ENCODE results near the gene NCOA1. TPM values are rescaled to one million over a fixed set of nuclear protein-coding genes. Genes with fewer than 3 reads are reported as not detected.
"Not testable (repeated sequence)": the region's sequence is repeated elsewhere in the genome, so short reads cannot be mapped to it uniquely, and the experiment has no call there.

Gene NCOA1
- total RNA-seq, 1 experiment from 2014 or later = 4.1 TPM

DNA sequence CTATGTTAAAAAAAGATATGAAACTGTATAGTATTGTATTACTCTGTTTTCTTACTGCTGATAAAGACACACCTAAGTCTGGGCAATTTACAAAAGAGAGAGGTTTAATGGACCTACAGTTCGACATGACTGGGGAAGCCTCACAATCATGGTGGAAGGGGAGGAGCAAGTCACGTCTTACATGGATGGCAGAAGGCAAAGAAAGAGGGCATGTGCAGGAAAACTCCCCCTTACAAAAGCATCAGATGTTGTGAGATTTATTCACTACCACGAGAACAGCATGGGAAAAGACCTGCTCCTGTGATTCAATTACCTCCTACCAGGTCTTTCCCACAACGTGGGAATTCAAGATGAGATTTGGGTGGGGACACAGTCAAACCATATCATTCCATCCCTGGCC, 57.0 kb downstream of the NCOA1 start:
- no peak for DNase-seq
- Histone ChIP-seq H3K9ac (ENCODE audit: low read length) (no peak overlapping the region), H4K20me1 (ENCODE audit: insufficient read depth, low read depth, low read length) (0 out of 2 replicates have a peak, but pooled peaks cover 8% of the 10 kb centered on the region), H3K27ac (ENCODE audit: low read length) (no peak overlapping the region), H3K9me3 (ENCODE audit: low read length) (no peaks in the 10 kb centered on the region), H3K4me3 (ENCODE audit: low read length) (no peak overlapping the region), H3K9me2 (replicated peaks; ENCODE audit: insufficient read depth, low read length) (no peaks in the 10 kb centered on the region), H3K4me2 (ENCODE audit: low read depth, low read length, poor library complexity, severe bottlenecking) (no peak overlapping the region), H3K79me2 (ENCODE audit: low read length) (no peaks in the 10 kb centered on the region), H3K27me3 (ENCODE audit: low read length) (no peaks in the 10 kb centered on the region), H2AFZ (ENCODE audit: low read length) (no peak overlapping the region), H3K36me3 (ENCODE audit: insufficient read depth, low read length) (no peaks in the 10 kb centered on the region), H3K4me1 (ENCODE audit: low read length) (no peaks in the 10 kb centered on the region)

DNA sequence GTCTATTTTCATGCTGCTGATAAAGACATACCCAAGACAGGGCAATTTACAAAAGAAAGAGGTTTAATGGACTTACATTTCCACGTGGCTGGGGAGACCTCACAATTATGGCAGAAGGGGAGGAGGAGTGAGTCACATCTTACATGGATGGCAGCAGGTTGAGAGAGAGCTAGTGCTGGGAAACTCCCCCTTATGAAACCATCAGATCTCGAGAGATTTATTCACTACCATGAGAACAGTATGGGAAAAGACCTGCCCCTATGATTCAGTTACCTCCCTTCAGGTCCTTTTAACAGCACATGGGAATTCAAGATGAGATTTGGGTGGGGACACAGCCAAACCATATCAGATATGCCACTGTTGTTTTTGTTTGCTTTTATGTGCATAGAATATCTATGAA, 59.2 kb downstream of the NCOA1 start:
- not testable (repeated sequence) for H4K20me1 ChIP-seq (ENCODE audit: insufficient read depth, low read depth, low read length); H3K4me1 ChIP-seq (ENCODE audit: low read length); H3K27ac ChIP-seq (ENCODE audit: low read length); H3K4me3 ChIP-seq (ENCODE audit: low read length); H3K36me3 ChIP-seq (ENCODE audit: insufficient read depth, low read length); H3K9ac ChIP-seq (ENCODE audit: low read length); H3K9me3 ChIP-seq (ENCODE audit: low read length); H3K9me2 ChIP-seq (replicated peaks; ENCODE audit: insufficient read depth, low read length); H3K4me2 ChIP-seq (ENCODE audit: low read depth, low read length, poor library complexity, severe bottlenecking); DNase-seq; H3K27me3 ChIP-seq (ENCODE audit: low read length); H2AFZ ChIP-seq (ENCODE audit: low read length); H3K79me2 ChIP-seq (ENCODE audit: low read length)

DNA sequence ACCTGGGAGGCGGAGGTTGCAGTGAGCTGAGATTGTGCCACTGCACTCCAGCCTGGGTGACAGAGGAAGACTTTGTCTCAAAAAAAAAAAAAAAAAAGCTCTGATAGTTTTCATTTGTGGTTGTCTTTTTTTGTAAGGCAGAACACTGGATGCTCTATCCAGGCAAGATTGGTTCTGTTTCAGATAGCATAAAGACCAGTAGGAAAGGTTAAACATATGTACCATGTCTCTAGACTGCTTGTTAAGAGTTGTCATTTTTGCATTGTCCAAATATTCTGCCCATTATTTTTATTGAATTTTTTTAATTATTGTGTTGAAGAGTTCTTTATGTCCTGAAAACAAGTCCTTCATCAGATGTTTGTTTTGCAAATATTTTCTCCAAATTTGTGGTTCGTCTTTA, 60.0 kb downstream of the NCOA1 start:
- Histone ChIP-seq H3K9ac (ENCODE audit: low read length) (no peak overlapping the region), H2AFZ (ENCODE audit: low read length) (no peak overlapping the region), H3K4me1 (ENCODE audit: low read length) (no peaks in the 10 kb centered on the region), H3K27me3 (ENCODE audit: low read length) (no peaks in the 10 kb centered on the region), H3K4me3 (ENCODE audit: low read length) (no peak overlapping the region), H3K27ac (ENCODE audit: low read length) (no peak overlapping the region), H3K9me2 (replicated peaks; ENCODE audit: insufficient read depth, low read length) (no peaks in the 10 kb centered on the region), H3K36me3 (ENCODE audit: insufficient read depth, low read length) (no peaks in the 10 kb centered on the region), H3K79me2 (ENCODE audit: low read length) (no peaks in the 10 kb centered on the region), H3K4me2 (ENCODE audit: low read depth, low read length, poor library complexity, severe bottlenecking) (no peak overlapping the region), H4K20me1 (ENCODE audit: insufficient read depth, low read depth, low read length) (no peaks in the 10 kb centered on the region), H3K9me3 (ENCODE audit: low read length) (no peaks in the 10 kb centered on the region)
- no peak for DNase-seq

DNA sequence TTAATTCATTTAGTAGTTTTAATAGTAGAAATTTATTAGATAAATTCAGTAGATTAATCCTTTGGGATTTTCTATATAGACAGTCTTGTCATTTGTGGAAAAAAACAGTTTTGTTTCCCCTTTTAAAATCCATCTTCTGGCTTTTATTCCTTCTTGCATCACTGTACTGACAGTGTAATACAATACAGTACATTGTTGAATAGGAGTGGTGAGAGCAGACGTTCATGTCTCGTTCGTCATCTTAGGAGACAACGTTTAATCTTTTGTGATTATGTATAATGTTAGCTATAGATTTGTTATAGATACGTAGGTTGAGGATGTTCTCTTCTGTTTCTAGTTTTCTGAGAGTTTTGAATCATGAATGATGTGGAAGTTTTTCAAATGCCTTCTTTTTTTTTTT, 61.8 kb downstream of the NCOA1 start:
- Histone ChIP-seq H2AFZ (ENCODE audit: low read length) (no peak overlapping the region), H3K4me3 (ENCODE audit: low read length) (no peak overlapping the region), H3K9ac (ENCODE audit: low read length) (no peak overlapping the region), H3K9me2 (replicated peaks; ENCODE audit: insufficient read depth, low read length) (no peaks in the 10 kb centered on the region), H3K27me3 (ENCODE audit: low read length) (no peaks in the 10 kb centered on the region), H3K36me3 (ENCODE audit: insufficient read depth, low read length) (no peaks in the 10 kb centered on the region), H4K20me1 (ENCODE audit: insufficient read depth, low read depth, low read length) (no peaks in the 10 kb centered on the region), H3K4me1 (ENCODE audit: low read length) (no peaks in the 10 kb centered on the region), H3K27ac (ENCODE audit: low read length) (no peak overlapping the region), H3K4me2 (ENCODE audit: low read depth, low read length, poor library complexity, severe bottlenecking) (no peak overlapping the region), H3K9me3 (ENCODE audit: low read length) (no peaks in the 10 kb centered on the region), H3K79me2 (ENCODE audit: low read length) (no peaks in the 10 kb centered on the region)
- no peak for DNase-seq

DNA sequence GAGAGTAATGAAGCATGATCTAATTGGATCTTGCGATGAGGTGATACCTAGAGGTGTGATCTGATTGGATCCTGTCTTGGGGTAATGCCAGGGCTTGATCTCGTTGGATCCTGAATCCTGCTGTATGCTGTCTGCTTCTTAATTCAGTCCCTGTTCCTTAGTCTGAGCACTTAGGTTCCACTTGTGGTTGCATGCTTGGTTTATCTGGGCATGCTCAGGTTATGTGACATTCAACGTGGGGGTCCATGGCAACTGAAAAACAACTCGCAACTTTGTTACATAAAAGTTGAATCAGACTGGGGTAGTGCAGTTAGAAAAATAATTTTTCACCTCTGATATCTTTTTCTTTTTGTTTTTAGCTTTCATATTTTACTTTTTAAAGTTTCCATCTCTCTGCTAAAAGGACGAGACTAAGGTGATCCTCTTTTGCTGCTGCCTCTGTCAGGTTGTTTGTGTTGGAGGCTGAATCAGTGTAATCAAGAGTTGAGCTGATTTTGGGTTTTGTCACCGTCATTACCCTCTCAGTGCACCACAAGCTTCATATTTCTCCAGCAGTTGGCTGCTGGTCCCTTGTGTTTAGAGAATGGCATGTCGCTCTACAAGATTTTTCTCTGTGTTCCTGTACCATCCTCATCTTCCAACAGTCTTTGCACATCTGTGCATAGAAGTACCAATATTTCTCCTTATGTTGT, 67.9 kb downstream of the NCOA1 start:
- H3K9me2 ChIP-seq (replicated peaks; ENCODE audit: insufficient read depth, low read length) = no peaks in the 10 kb centered on the region
- H3K9ac ChIP-seq (ENCODE audit: low read length) = no peak overlapping the region
- no peaks in the 10 kb centered on the region for H3K36me3 ChIP-seq (ENCODE audit: insufficient read depth, low read length)
- no peak overlapping the region for H2AFZ ChIP-seq (ENCODE audit: low read length)
- no peaks in the 10 kb centered on the region for H4K20me1 ChIP-seq (ENCODE audit: insufficient read depth, low read depth, low read length)
- H3K27me3 ChIP-seq (ENCODE audit: low read length) = no peaks in the 10 kb centered on the region
- no peaks in the 10 kb centered on the region for H3K79me2 ChIP-seq (ENCODE audit: low read length)
- no peak for DNase-seq
- H3K4me3 ChIP-seq (ENCODE audit: low read length) = no peak overlapping the region
- no peaks in the 10 kb centered on the region for H3K9me3 ChIP-seq (ENCODE audit: low read length)
- no peaks in the 10 kb centered on the region for H3K4me1 ChIP-seq (ENCODE audit: low read length)
- H3K4me2 ChIP-seq (ENCODE audit: low read depth, low read length, poor library complexity, severe bottlenecking) = no peak overlapping the region
- H3K27ac ChIP-seq (ENCODE audit: low read length) = no peak overlapping the region

DNA sequence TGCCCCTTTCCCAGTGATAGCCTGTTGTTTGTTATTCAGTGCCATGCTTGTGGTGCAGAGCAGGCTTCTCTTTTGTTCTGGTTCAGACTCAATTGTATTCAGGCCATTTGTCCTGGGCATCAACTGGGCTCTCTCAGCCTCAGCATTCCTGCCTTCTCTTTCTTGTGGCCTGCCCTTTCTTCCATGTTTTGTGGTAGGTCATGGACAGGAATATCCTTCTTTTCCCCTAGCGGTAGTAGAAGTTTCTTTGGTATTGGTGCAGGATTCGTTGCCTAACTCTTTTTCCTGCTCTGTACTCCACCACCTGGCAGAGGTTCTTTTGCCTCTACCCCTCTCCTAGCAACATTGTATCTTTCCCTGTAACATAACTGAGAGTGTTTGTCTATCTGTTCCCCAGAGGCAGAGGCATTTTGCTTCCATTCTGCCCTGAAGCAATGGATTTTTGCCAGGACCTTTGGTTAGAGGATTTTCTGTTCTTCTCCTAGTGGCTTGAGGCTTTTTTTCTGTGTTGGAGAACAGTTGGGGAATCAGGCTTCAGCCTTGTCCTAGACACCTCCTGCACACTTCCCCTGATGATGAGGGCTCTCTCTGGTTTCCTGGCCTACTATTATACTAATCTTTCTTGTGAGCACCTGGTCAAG, 68.5 kb downstream of the NCOA1 start:
- H3K4me1 ChIP-seq (ENCODE audit: low read length) = no peaks in the 10 kb centered on the region
- no peak overlapping the region for H3K4me2 ChIP-seq (ENCODE audit: low read depth, low read length, poor library complexity, severe bottlenecking)

DNA sequence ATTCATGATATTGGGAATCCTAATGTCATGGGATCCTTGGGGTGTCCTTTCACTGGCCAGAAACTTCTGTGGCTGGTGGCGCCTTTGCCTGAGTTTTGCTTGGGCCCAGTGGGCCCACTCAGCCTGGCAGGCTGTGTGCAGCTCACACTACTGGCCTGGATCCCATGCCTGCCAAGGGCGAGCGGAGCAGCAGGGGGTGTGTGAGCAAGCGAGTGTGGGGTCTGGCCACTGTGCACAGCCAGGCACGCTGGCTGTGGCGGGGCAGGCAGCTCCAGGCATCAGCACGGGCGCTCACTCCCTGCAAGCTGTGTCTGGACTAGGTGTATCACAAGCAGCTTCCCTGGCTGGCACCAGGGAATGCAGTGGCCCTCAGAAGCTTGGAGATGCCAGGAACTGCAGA, 74.5 kb downstream of the NCOA1 start:
- no peaks in the 10 kb centered on the region for H4K20me1 ChIP-seq (ENCODE audit: insufficient read depth, low read depth, low read length)
- no peaks in the 10 kb centered on the region for H3K79me2 ChIP-seq (ENCODE audit: low read length)
- H3K9me2 ChIP-seq (replicated peaks; ENCODE audit: insufficient read depth, low read length) = no peaks in the 10 kb centered on the region
- H3K9me3 ChIP-seq (ENCODE audit: low read length) = no peaks in the 10 kb centered on the region
- no peaks in the 10 kb centered on the region; the same call in 1 of the 2 replicates for H3K36me3 ChIP-seq (ENCODE audit: insufficient read depth, low read length)
- no peak overlapping the region for H3K4me3 ChIP-seq (ENCODE audit: low read length)
- no peak overlapping the region for H3K4me2 ChIP-seq (ENCODE audit: low read depth, low read length, poor library complexity, severe bottlenecking)
- no peak overlapping the region for H2AFZ ChIP-seq (ENCODE audit: low read length)
- no peaks in the 10 kb centered on the region for H3K27me3 ChIP-seq (ENCODE audit: low read length)
- H3K9ac ChIP-seq (ENCODE audit: low read length) = no peak overlapping the region
- no peaks in the 10 kb centered on the region for H3K4me1 ChIP-seq (ENCODE audit: low read length)
- H3K27ac ChIP-seq (ENCODE audit: low read length) = no peak overlapping the region
- no peak for DNase-seq

More for the DNA sequence above, 68.5 kb downstream of the NCOA1 start:
- H3K9me2 ChIP-seq (replicated peaks; ENCODE audit: insufficient read depth, low read length) = no peaks in the 10 kb centered on the region
- H3K79me2 ChIP-seq (ENCODE audit: low read length) = no peaks in the 10 kb centered on the region
- no peak overlapping the region for H3K4me3 ChIP-seq (ENCODE audit: low read length)
- no peak for DNase-seq
- H2AFZ ChIP-seq (ENCODE audit: low read length) = no peak overlapping the region
- H3K9ac ChIP-seq (ENCODE audit: low read length) = no peak overlapping the region
- no peaks in the 10 kb centered on the region for H3K36me3 ChIP-seq (ENCODE audit: insufficient read depth, low read length)
- H3K27me3 ChIP-seq (ENCODE audit: low read length) = no peaks in the 10 kb centered on the region
- H3K27ac ChIP-seq (ENCODE audit: low read length) = no peak overlapping the region
- no peaks in the 10 kb centered on the region for H3K9me3 ChIP-seq (ENCODE audit: low read length)
- H4K20me1 ChIP-seq (ENCODE audit: insufficient read depth, low read depth, low read length) = no peaks in the 10 kb centered on the region

DNA sequence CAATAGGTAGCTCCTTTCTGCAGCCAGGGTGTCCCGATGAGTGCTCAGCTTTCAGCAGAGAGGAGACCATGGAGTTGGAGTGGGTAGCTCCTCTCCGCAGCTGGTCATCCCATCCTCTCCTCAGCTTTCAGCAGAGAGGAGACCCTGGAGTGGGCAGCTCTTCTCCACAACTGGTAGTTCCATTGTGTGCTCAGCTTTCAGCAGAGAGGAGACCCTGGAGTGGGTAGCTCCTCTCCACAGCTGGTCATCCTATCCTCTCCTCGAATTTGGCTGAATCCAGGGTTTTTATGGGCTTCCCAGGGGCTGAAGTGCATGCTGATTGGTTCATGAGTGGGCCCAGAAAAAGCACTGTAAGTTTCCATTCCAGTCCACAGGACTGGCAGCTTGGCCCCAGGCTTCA, 75.2 kb downstream of the NCOA1 start:
- no peak overlapping the region for H2AFZ ChIP-seq (ENCODE audit: low read length)
- no peak overlapping the region for H3K9ac ChIP-seq (ENCODE audit: low read length)
- DNase-seq = no peak
- no peaks in the 10 kb centered on the region; the same call in 1 of the 2 replicates for H3K36me3 ChIP-seq (ENCODE audit: insufficient read depth, low read length)
- H3K27me3 ChIP-seq (ENCODE audit: low read length) = no peaks in the 10 kb centered on the region
- H3K27ac ChIP-seq (ENCODE audit: low read length) = no peak overlapping the region
- no peaks in the 10 kb centered on the region for H3K9me3 ChIP-seq (ENCODE audit: low read length)
- no peaks in the 10 kb centered on the region for H3K4me1 ChIP-seq (ENCODE audit: low read length)
- no peak overlapping the region for H3K4me2 ChIP-seq (ENCODE audit: low read depth, low read length, poor library complexity, severe bottlenecking)
- H4K20me1 ChIP-seq (ENCODE audit: insufficient read depth, low read depth, low read length) = no peaks in the 10 kb centered on the region
- H3K79me2 ChIP-seq (ENCODE audit: low read length) = no peaks in the 10 kb centered on the region
- no peaks in the 10 kb centered on the region for H3K9me2 ChIP-seq (replicated peaks; ENCODE audit: insufficient read depth, low read length)
- no peak overlapping the region for H3K4me3 ChIP-seq (ENCODE audit: low read length)

Data from Karpas-422 (cell line).